Skeletal muscle satellite cell (primary cell): ENCODE data around the gene PLLP. TPM values are rescaled to one million over a fixed set of nuclear protein-coding genes. Genes with fewer than 3 reads are reported as not detected.

Experiments used
- H3K27me3 ChIP-seq: 2 replicates; pipeline ENCODE4 v1.7.0; 2013; ENCODE audit warnings: low read length; ENCODE audit not compliant: control insufficient read depth, insufficient read depth
- H3K36me3 ChIP-seq: 2 replicates; pipeline ENCODE4 v1.7.0; 2013; ENCODE audit warnings: mild to moderate bottlenecking, control low read depth, low read length; ENCODE audit not compliant: insufficient read depth
- H3K4me1 ChIP-seq: 2 replicates; pipeline ENCODE4 v1.7.0; 2013; ENCODE audit warnings: low read length; ENCODE audit not compliant: control insufficient read depth, insufficient read depth
- H3K4me2 ChIP-seq: 2 replicates; pipeline ENCODE4 v1.7.0; 2013; ENCODE audit warnings: mild to moderate bottlenecking, low read length
- H3K4me3 ChIP-seq: 2 replicates; pipeline ENCODE4 v1.7.0; 2013; ENCODE audit warnings: low read length
- H3K9ac ChIP-seq: 2 replicates; pipeline ENCODE4 v1.7.0; 2013; ENCODE audit warnings: mild to moderate bottlenecking, low read depth, low read length, moderate library complexity
- H3K9me3 ChIP-seq: replicated peaks from 2 replicates; pipeline ENCODE4 v1.7.0; 2013; ENCODE audit warnings: mild to moderate bottlenecking, control low read depth, low read length
- small RNA-seq: library from RNA; depleted of rRNA; stranded (forward); fragments of <200 nt; gene quantifications from one replicate; pipeline ENCODE3, GENCODE V24; 2012

Gene PLLP

DNA sequence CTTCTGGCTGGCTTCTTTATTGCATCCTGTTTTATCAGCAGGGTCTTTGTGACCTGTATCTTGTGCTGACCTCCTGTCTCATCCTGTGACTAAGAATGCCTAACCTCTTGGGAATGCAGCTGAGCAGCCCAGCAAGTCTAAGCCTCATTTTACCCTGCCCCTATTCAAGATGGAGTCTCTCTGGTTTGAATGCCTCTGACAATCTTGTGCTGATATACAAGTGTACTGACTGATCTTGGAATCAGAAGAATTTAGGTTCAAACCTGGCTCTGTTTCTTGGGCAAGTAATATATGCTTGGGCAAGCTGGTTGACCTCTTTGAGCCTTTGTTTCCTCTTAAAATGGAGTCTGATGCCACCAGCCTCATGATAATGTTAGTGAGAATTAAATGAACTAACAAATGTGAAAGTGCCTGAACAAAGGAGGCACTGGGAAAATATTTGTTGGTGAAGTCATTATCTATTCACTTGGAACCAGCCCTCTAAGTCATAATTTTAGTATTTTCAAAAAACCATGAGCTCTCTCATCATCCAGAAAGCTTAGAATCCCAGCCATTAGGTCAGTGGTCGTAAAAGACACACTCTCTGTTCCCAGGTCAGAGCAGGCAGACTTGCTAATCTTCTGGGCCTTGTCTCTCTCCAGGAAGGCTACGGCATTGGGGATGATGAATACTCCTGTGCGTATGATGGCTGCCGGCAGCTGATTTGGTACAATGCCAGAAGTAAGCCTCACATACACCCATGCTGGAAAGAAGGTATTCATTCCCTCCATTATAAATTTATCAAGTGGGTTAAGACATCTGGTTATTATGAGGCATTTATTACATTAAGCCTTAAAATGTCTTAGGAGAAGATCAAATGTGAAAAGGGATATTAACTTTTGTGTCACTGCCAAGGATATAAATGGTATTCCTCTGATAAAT is 57.5 kb downstream of the PLLP start:
- Histone ChIP-seq H3K4me2 (no peak overlapping the region), H3K4me1 (no peaks in the 10 kb centered on the region), H3K4me3 (no peak overlapping the region), H3K27me3 (no peaks in the 10 kb centered on the region), H3K9me3 (no peaks in the 10 kb centered on the region), H3K36me3 (peaks cover 80% of the 10 kb centered on the region), H3K9ac (no peak overlapping the region)

DNA sequence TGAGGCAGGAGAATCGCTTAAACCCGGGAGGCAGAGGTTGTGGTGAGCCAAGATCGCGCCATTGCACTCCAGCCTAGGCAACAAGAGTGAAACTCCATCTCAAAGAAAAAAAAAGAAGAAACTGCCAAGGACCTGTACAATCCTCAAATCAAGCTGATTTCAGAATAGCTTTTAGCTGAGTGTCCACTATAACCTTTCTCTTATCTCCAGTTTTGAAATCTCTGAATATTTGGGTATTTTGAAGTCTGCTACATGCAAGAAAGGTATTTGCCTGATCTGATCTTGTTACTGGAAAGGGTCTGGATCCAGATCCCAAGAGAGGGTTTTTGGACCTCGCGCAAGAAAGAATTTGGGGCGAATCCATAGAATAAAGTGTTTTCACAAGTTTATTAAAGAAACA is 58.5 kb downstream of the PLLP start:
- H3K9ac ChIP-seq = no peak overlapping the region
- no peaks in the 10 kb centered on the region for H3K27me3 ChIP-seq
- H3K4me1 ChIP-seq = no peaks in the 10 kb centered on the region
- H3K36me3 ChIP-seq = peaks cover 80% of the 10 kb centered on the region
- no peak overlapping the region for H3K4me3 ChIP-seq
- no peaks in the 10 kb centered on the region for H3K9me3 ChIP-seq
- H3K4me2 ChIP-seq = no peak overlapping the region

GRCh38 chr16:57224651-57225335 is 59.7 kb downstream of the PLLP start:
- H3K9me3 ChIP-seq = no peaks in the 10 kb centered on the region
- peaks cover 83% of the 10 kb centered on the region for H3K36me3 ChIP-seq
- no peak overlapping the region for H3K9ac ChIP-seq
- no peak overlapping the region for H3K4me2 ChIP-seq
- no peak overlapping the region for H3K4me3 ChIP-seq
- no peaks in the 10 kb centered on the region for H3K27me3 ChIP-seq
- H3K4me1 ChIP-seq = no peaks in the 10 kb centered on the region

DNA sequence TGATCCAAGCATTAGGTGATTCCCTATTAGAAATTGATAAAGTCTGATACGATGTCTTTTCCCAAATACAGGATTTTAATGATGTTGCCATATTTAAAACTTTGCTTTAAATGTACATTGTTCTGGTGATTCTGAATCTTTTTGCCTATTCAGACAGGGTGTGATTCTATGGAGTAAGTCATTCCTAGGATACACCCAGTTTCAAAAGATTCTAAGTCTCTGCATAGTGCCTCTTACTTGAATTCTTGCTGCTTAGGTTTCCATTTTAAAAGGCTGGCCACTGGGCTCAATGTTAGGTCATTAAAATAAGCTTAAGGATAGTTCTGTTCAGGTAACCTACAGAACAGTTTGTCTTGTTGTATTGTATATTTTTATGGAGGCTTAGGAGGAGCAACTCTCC is 61.4 kb downstream of the PLLP start:
- Histone ChIP-seq H3K9ac (no peak overlapping the region), H3K36me3 (peaks cover 85% of the 10 kb centered on the region), H3K9me3 (peaks cover 3% of the 10 kb centered on the region)

DNA sequence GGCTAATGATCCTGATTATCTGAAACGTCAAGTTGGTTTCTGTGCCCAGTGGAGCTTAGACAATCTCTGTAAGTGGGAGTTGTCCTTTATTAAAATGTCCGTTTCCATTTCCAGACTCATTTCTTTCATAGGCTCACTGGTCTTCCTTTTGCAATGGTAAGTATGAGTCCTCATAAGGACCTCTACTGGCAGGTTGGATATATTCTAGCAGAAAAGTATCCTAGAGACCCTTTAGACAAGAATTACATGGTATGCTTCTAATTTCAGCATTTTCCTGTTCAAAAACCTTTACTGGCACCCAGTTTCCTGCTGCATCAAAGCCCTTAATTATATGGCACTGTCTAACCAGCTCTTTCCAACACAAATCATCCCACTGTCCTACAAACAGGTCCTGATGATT is 67.5 kb downstream of the PLLP start:
- Histone ChIP-seq H3K27me3 (no peaks in the 10 kb centered on the region), H3K9me3 (peaks cover 20% of the 10 kb centered on the region), H3K4me2 (no peak overlapping the region), H3K4me3 (no peak overlapping the region), H3K36me3 (peaks cover 93% of the 10 kb centered on the region), H3K4me1 (no peaks in the 10 kb centered on the region), H3K9ac (no peak overlapping the region)

More for the DNA sequence above, 61.4 kb downstream of the PLLP start:
- H3K4me2 ChIP-seq = no peak overlapping the region
- no peaks in the 10 kb centered on the region for H3K27me3 ChIP-seq
- no peak overlapping the region for H3K4me3 ChIP-seq
- no peaks in the 10 kb centered on the region for H3K4me1 ChIP-seq

GRCh38 chr16:57213462-57213861 is 71.0 kb downstream of the PLLP start:
- H3K4me3 ChIP-seq = no peak overlapping the region
- H3K4me1 ChIP-seq = no peaks in the 10 kb centered on the region
- H3K9ac ChIP-seq = no peak overlapping the region
- H3K36me3 ChIP-seq = peaks cover 82% of the 10 kb centered on the region
- H3K4me2 ChIP-seq = no peak overlapping the region
- peaks cover 17% of the 10 kb centered on the region for H3K9me3 ChIP-seq
- H3K27me3 ChIP-seq = no peaks in the 10 kb centered on the region

- no peaks in the 10 kb centered on the region for H3K4me1 ChIP-seq
- H3K4me2 ChIP-seq = no peak overlapping the region
- H3K27me3 ChIP-seq = no peaks in the 10 kb centered on the region
- peaks cover 78% of the 10 kb centered on the region for H3K36me3 ChIP-seq
- H3K9me3 ChIP-seq = no peaks in the 10 kb centered on the region
- no peak overlapping the region for H3K4me3 ChIP-seq
- no peak overlapping the region for H3K9ac ChIP-seq
Observed at GRCh38 chr16:57209780-57210179, 74.7 kb downstream of the PLLP start.

GRCh38 chr16:57208926-57209325 is 75.5 kb downstream of the PLLP start:
- Histone ChIP-seq H3K36me3 (peaks cover 75% of the 10 kb centered on the region), H3K4me1 (no peaks in the 10 kb centered on the region), H3K9ac (no peak overlapping the region), H3K27me3 (no peaks in the 10 kb centered on the region), H3K4me2 (no peak overlapping the region), H3K4me3 (no peak overlapping the region), H3K9me3 (no peaks in the 10 kb centered on the region)

Small RNA genes within 50 kb of the gene (small RNA-seq; reads per million reads assigned to genes)
- gene AC108081.1 = not detected
